ENCODE data around the gene DGKE.

GRCh38 chr17:56826611-56827414 lies 7.1 kb upstream of the DGKE start:
- TF ChIP-seq CTCF (IDR thresholded peaks at IDR 0.05; ENCODE audit: insufficient read depth, low read length, poor library complexity, severe bottlenecking) (no peak), EZH2phosphoT487 (conservative IDR thresholded peaks at IDR 0.05; ENCODE audit: low read length) (no peak)
